Bronchial epithelial cell (primary cell): ENCODE results near the gene MYOF. TPM values are rescaled to one million over a fixed set of nuclear protein-coding genes. Genes with fewer than 3 reads are reported as not detected.
A peak's percentile ranks its signal among the peaks of the same experiment; 100 is the strongest.

Experiments
- DNase-seq: peaks from one replicate; pipeline ENCODE4 v3.0.0-alpha.2; 2010; ENCODE audit warnings: low read depth
- FAIRE-seq: peaks from 2 replicates; lab custom pipeline; 2011; peaks lifted over from hg19 to GRCh38; lab: Jason Lieb, UNC
- H3K27me3 ChIP-seq: 2 replicates; pipeline ENCODE4 v1.5.1; 2011; ENCODE audit warnings: low read length; ENCODE audit not compliant: control insufficient read depth, insufficient read depth
- H3K36me3 ChIP-seq: 2 replicates; pipeline ENCODE4 v1.5.1; 2011; ENCODE audit warnings: low read length; ENCODE audit not compliant: control insufficient read depth, insufficient read depth
- H3K4me3 ChIP-seq: 2 replicates; pipeline ENCODE4 v1.5.1; 2011; ENCODE audit warnings: mild to moderate bottlenecking, low read depth, low read length, control low read depth
- total RNA-seq: library from RNA; depleted of rRNA; stranded (reverse); fragments of >200 nt; gene quantifications from 2 replicates; pipeline ENCODE4 v1.2.1, GENCODE V29; 2014
- TF ChIP-seq, protein P1 (sequence below): IDR thresholded peaks from 2 replicates; pipeline ENCODE4 v1.5.1; 2011; ENCODE audit warnings: mild to moderate bottlenecking, moderate library complexity, low read length, control low read depth, inconsistent platforms; ENCODE audit not compliant: insufficient read depth, severe bottlenecking

The MYOF gene
- total RNA-seq, 1 donor from 2014 or later, result 133 TPM

DNA sequence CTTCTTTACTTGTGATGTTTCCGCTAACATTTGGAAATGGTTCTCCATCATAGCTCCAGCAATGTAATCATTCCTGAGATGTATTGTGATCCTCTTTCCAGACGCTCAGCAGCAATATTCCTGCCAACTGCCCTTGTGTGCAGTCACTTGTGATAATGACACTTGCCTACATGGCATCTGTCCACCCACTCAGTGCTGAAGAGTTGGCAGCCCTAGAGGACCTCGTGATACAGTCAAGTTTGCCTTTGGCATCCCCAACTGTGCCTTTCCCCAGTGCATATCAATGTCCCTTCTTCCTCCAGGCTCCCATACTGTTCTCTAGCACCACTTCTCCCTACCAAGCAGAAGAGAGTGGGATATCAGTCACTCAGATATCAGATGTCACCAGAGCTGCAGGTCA lies 64.9 kb downstream of the MYOF start:
- TF ChIP-seq, protein P1, sequence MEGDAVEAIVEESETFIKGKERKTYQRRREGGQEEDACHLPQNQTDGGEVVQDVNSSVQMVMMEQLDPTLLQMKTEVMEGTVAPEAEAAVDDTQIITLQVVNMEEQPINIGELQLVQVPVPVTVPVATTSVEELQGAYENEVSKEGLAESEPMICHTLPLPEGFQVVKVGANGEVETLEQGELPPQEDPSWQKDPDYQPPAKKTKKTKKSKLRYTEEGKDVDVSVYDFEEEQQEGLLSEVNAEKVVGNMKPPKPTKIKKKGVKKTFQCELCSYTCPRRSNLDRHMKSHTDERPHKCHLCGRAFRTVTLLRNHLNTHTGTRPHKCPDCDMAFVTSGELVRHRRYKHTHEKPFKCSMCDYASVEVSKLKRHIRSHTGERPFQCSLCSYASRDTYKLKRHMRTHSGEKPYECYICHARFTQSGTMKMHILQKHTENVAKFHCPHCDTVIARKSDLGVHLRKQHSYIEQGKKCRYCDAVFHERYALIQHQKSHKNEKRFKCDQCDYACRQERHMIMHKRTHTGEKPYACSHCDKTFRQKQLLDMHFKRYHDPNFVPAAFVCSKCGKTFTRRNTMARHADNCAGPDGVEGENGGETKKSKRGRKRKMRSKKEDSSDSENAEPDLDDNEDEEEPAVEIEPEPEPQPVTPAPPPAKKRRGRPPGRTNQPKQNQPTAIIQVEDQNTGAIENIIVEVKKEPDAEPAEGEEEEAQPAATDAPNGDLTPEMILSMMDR, result no peak
- Histone ChIP-seq H3K27me3 (no peaks in the 10 kb centered on the region), H3K36me3 (peaks cover 19% of the 10 kb centered on the region), H3K4me3 (no peak overlapping the region)
- DNase-seq (no peak), FAIRE-seq (peak; percentile 18)

DNA sequence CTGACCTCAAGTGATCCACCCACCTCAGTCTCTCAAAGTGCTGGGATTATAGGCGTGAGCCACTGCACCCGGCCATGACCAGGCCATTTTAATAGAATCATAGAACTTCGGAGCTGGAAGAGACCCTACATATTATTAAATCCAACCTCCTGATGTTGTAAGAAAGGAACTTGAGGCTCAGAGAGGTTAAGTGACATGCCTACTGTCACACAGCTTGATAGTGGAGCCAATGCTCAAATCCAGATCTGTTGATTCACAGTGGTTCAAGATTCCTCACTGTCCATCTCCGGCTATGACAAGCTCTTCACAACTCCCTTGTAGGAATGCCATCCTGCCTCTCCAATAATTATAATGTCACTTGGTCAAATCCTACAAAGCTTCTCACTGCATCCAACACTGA lies 65.3 kb downstream of the MYOF start:
- TF ChIP-seq, protein P1, result no peak
- Histone ChIP-seq H3K27me3 (no peaks in the 10 kb centered on the region), H3K4me3 (no peak overlapping the region), H3K36me3 (peaks cover 21% of the 10 kb centered on the region)
- DNase-seq, result no peak
- FAIRE-seq, result no peak

DNA sequence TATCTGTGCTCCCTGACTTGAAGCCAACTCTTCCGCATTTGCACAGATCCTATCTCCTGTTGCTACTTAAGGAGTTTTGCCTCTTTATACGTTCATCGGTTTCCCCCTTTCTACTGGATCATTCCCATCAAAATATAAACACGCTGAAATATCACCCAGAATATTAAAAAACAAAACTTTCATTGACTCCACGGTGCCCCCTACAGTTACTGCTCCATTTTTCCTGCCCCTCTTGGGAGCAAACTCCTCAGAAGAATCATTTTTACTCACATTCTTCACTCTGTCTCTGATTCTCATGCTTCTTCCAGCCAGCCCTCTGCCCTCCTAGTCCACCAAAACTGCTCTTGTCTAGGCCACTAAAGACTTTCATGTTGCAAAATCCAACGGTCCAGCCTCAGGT lies 66.4 kb downstream of the MYOF start:
- no peak for DNase-seq
- TF ChIP-seq, protein P1, result no peak
- FAIRE-seq, result no peak
- Histone ChIP-seq H3K36me3 (peaks cover 23% of the 10 kb centered on the region), H3K27me3 (no peaks in the 10 kb centered on the region), H3K4me3 (no peak overlapping the region)

DNA sequence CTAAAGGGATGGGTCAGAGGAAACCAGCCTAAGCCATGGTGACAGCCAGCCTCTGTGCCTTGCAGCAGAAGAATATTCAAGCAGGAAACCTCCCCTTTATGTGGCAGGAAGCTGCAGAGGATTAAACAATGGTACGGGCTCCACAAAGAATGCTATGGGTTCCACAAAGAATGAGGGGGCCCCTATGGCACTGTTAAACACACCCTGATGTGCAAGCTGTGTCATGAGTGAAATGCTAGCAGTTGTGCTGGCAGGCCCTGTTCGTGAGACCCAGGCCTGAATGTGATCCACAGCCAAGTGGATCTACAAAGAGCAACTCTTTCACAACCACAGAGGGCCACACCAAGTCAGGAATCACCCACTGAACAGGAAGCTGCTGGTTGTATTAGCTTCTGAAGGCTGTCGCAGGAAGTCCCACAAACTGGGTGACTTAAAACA lies 68.9 kb downstream of the MYOF start:
- peak; percentile 52 for DNase-seq
- Histone ChIP-seq H3K27me3 (no peaks in the 10 kb centered on the region), H3K36me3 (peaks cover 31% of the 10 kb centered on the region), H3K4me3 (no peak overlapping the region)
- no peak for FAIRE-seq
- TF ChIP-seq, protein P1, result no peak

DNA sequence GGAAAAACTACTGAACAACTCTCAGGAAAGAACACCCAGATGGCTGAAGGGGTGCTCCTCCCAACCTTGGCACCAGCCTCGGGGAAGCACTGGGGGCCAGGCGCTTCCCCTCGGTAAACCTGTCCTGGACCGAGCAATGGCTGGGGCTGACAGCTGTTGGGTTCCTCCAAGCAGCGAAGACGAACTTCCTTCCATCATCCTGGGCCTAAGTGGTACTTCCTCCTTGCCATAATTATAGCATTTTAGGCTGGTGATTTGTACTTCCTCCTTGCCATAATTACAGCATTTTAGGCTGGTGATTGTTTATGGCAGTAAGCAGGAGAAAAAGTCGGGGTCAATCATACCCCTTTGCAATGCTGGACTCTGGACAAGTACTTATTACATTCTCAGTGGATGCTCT lies 69.3 kb downstream of the MYOF start:
- no peaks in the 10 kb centered on the region for H3K27me3 ChIP-seq
- DNase-seq (no peak), FAIRE-seq (no peak)
- peaks cover 31% of the 10 kb centered on the region for H3K36me3 ChIP-seq
- TF ChIP-seq, protein P1, result no peak
- H3K4me3 ChIP-seq, result no peak overlapping the region

DNA sequence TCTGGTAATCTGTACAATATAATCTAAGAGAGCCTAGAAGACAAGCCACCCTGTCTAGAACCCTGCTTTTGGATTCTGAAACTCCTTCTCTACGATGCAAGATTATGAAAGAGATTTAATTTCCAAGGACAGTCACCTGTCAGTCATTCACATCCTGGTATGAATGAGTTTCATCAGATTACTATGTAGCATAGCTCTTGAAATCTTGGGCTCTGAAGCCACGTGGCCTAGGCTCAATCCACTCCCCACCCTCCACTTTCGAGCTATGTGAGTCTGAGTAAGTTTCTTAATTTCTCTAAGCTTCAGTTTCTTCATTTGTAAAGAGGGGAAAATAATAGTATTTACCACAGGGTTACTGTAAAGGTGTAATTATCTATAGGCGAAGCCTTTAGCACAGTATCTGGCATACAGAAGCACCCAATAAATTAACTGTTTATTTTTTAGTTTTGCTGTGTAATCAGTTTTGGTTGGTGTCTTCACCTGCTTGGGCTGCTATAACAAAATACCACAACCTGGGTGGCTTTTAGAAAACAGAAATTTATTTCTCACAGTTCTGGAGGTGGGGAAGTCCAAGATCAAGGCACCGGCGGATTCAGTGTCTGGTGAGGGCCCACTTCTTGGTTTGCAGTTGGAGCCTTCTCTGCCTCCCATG lies 71.3 kb downstream of the MYOF start:
- H3K27me3 ChIP-seq, result no peaks in the 10 kb centered on the region
- TF ChIP-seq, protein P1, result no peak
- H3K36me3 ChIP-seq, result peaks cover 28% of the 10 kb centered on the region
- no peak overlapping the region for H3K4me3 ChIP-seq
- no peak for DNase-seq
- no peak for FAIRE-seq
